Stimulated activated CD4-positive, alpha-beta T cell treated with anti-CD3 and anti-CD28 coated beads, Interleukin-15, amount 100 ng/mL, for 24 hours (primary cell): Measurements from ENCODE around the gene CIP2A.

ENCODE experiments used
- DNase-seq: peaks from one replicate; pipeline ENCODE4 v3.0.0-alpha.2; 2020

Gene CIP2A

DNA sequence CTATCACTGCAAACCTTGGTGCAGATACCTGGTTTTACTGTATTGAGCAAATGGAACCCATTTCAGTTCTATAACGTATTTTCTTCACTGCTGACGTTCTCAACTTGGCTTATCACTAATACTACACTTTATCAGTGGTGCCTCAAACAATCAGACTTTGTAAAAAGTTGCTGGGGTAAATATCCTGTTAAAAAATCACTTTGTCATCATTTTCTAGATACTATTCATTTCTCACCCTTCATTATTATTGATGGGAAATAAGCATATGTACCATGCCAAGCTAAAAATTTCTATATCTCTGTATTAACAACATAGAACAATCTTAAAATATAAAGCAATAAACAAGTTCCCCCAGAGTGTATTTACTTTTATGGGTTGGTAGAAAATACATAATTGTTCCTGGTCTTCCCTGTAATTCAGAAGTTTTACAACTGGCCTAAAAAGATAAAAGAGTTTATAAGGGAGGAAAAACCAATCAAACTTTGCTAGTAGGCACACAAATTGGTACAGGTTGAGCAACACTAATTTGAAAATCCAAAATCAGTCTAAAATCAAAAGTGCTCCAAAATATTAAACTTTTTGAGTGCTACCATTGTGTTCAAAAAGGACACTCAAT, 33.2 kb downstream of the CIP2A start:
- DNase-seq = no peak

DNA sequence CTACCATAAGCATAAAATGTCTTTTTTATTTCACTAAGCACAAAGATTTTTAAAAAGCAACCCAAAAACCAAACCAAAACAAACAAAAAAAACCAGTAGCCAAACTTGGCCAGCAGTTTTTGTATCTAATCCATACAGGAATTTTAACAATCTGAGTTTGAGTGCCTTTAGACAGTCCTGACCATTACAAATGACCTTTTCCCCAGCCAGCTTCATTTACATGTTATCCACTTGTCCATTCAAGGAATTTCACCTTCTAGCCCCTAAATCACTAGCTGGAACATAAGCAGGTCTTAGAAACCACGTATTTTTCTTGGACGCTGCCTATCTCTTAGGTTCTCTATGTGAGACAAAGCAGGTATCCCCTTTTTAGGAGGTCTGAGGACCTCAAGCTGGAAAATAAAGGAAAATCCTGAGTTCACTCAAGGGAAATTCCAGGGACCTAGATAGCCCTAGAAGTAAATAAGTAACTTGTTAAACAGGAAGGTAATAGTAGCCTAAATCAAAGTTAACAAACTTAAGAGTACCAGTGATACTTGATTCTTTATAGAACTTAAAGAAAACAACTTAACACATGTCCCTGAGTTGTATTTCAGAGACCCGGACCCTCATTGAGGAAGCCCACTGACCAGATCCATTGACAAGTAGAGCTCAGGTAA, 34.2 kb downstream of the CIP2A start:
- DNase-seq = no peak

DNA sequence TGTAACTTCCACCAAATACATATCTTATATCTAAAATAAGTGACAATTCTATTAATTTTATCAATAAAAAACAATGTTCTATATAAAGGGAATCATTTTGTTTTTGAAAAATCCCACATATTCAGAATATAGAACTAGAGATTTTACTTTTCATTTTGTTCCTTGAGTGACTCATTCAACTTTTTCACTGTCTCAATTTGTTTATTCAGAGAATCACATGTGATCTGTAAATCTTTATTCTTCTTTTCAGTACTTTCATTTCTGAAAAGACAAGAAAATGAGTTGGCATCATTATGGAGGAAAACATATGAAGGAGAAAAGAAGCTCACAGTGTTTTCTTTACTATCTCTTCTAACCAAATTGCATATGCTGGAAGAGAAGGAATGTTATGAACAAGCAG, 35.0 kb downstream of the CIP2A start:
- DNase-seq = no peak

DNA sequence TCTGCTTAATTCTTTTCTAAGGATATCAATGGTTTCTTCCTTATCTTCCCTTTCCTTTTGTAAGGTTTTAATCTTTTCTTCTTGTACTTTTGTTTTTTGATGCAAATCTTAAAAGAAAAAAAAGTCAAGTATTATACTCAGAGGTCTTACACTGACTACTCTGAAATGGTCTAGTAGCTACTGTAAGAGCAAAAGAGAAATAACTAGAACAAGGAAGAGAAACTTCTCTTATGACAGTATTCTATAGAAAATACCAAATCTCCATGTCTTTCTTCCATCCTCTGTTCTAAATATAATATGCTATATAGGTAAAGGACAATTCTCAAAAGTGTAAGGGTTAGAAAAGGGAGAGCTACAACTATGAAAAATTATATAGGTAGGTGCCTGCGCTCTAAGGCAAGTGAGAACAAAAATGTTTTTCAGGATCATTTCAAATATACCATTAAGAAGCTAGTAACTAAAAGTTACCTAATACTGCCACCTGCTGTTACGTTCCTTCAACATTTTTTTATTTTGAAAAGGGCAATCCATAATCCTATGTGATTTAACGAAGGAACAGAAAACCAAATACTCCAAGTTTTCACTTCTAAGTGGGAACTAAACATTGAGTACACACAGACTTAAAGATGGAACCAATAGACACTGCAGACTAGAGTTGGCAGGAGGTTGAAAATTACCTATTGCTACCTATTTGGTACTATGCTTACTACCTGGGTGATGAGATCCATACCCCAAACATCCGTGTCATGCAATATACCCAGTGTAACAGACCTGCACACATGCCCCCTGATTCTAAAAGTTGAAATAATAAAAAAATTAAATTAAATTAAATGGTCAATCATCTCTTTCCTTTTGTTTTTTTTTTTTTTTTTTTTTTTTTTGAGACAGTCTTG, 36.7 kb downstream of the CIP2A start:
- no peak for DNase-seq

DNA sequence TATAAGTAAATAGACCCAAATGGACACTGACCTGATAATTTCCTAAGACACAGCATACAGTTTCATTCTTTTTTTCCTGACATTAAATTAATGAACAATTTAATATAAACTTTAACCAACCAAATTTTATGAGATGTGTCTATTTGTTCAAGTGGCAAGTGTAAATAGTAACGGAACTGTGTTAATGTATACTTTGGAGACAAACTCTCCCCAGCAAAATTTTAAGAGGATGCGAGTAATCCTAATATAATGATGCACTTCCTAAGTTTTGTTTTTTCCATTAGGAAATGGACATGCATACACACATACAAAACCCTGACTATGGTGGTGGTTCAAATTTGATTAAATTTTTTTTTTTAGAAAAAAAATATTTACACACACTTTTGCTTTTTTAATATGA, 40.4 kb downstream of the CIP2A start:
- DNase-seq = no peak

DNA sequence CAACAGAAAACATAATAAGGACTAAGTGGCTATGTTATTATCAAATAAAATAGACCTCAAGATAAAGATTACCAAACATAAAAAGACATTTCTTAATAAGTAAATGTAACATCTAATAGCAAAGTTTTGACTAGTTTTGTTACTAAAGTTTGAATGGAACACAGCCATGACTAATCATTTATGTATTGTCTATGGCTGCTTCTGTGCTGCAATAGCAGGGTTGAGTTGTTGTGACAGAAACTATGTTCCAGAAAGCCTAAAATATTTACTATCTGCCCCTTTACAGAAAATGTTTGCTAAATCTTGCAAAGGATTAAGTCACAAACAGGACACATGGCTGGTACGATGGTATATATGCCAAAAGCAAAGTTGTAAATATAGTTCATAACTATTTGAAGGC, 40.9 kb downstream of the CIP2A start:
- DNase-seq = no peak

DNA sequence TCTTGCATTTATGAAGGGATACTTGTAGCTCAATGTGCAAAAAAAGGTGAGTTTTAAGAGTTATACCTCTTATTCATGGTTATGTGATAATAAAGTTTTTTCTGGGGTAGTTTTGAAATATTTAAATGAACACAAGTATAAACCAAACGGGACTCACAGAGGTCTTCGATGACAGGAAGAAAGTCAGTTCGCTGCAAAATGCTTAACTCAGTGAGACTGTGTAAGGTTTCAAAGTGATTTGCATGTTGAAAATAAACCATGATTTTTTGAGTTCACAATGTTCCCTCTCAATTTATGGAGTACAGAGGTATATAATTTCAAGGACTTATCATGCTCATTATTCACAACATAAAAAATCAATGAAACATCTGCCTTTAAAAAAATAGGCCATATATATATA, 42.5 kb downstream of the CIP2A start:
- DNase-seq = no peak

DNA sequence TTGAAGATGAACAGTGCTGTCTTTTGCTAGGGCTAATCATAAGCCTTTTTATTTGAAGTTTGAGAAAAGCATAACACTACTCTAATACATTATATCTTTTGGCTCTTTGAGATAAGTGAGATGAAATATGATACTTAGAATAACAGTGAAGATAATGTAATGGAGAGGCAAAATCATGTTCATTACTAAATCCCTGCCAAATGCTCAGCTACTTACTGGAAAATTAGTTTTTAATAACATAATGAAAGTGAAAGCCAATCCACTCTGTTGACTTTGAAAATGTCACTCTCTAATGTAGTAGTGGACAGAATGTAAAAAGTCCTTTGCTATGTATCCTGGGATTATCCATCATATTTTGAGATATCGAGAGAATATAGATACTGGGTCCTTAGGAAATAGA, 43.0 kb downstream of the CIP2A start:
- no peak for DNase-seq

DNA sequence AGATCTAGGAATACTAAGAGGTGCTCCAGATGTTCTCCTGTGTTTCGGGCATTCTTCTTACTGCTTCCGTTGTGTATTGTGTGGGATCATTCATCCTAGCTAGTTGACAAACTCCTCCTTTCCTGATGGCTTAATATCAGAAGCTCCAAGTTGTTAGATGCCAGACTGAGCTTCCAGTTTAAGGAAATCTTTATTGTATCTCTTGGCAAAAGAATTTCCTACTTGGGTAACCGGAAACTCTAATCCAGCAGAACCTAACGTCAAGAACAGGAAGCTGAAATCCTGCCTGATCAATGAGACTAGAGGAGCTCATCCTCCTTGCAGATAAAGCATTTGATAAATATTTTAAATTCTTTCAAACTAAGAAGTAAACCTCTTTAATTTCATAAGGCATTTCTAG, 51.2 kb downstream of the CIP2A start:
- no peak for DNase-seq

DNA sequence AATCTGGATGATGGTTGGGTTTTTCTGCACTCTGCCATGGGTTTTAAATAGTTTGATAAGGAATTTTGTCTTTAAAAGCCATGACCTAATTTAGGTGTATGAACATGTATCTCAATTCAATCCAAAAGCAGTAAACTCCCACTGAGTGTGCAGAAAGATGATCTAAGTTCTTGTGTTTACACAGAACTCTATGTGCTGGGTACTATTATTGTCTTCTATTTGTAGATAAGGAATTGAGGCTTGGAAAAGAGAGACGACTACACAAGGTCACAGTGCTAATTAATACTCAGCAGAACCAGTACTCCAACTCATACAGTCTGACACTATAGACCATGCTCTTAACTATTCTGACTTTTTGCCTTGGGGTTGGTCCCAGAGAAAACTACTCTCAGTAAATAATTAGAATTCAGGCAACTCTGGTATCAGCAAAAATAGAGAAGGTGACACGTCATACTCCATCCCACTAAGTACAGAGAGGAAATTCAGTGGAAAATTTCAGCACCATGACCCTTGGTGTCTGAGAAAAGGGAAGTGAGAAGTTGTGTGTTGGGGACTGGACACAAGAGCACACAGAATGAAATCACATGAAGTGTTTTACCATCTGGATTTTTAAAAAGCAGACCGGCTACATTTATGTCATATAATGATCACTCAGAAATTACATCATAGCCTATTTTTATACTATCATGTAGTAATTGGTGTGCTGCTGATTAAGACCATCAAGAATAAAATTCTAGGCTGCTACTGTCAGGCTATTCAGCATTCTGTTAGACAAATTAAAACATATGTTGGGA, 60.6 kb downstream of the CIP2A start:
- no peak for DNase-seq

DNA sequence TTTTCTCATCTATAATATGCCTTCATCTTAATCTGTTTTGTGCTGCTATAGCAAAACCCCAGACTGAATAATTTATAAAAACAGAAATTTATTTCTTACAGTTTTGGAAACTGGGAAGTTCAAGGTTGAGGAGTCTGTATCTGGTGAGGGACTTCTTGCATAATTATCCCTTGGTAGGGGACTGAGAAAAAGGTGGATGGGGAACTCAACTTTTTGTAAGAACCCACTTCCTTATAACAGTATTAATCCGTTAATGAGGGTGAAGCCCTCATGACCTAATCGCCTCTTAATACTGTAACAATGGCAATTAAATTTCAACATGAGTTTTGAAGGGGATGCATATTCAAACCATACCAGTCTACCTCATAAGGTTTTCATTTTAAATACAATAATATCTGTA, 61.4 kb downstream of the CIP2A start:
- DNase-seq = no peak

DNA sequence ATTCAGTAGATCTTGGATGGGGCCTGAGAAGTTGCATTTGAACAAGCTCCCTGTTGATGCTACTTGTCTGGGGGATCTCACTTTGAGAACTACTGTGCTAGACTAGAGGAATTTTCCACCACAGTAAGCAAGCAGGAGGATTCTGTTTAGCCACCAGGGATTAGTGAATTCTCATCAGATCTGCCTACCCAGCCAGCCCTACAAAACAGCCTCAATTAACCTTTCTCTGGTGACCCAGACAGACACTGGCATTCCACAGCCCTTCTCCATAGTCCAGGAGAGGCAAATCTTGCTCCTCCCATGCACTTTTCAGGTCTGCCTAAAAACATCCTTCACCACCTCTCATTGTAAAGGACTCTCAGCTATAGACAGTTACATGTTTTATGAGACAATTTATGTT, 62.1 kb downstream of the CIP2A start:
- no peak for DNase-seq

DNA sequence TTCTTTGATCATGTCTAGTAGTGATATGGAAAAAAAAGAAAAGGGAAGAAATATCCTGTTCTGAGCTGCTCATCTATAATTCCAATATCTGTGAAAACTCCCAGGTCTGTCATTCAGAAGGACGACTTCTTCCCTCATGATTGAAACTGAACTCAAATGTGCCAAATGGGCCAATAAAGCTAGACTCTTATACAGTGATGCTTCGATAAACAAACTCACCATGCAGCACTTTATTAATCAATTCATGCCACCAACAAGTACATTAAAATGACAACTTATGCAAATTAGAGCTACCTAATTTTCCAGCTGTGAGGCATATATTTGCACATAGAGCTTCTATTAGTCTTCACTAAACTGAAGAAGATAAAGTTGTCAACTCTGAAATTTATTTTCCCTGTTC, 63.3 kb downstream of the CIP2A start:
- no peak for DNase-seq

DNA sequence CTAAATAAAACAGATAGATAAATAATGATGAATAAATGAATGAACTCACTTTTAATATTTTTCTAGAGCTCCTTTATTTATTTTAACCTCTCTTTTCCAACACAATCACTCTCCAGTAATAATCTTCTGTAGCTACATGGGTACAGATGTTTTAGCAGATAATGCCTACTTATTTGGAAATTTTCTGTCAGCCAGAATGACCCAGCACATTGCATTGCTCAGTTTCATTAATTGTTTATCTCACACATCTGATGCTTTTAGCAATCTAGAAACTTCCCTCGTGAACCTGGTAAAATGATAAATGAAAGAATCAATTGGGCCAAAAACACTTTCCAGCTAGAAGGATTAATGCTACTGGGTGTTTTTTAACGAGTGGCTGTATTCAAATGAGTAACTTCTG, 64.0 kb downstream of the CIP2A start:
- no peak for DNase-seq

DNA sequence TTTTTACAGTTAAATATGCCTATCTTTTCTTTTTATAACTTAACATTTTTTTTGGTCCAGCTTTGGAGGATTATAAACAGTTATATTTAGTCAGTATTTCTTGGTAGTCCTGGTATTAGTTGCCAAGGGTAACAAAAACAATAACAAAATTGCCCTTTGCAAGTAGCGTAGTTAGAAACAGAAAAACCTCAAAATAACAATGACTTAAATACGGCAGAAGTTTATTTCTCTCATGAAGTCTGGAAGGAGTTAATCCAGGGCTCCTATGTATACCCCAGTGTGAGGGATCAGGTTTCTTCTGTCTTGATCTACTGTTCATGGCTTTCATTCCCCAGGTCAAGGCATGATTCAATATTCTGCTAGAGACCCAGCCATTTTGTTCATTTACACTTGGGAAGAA, 64.7 kb downstream of the CIP2A start:
- DNase-seq = no peak

DNA sequence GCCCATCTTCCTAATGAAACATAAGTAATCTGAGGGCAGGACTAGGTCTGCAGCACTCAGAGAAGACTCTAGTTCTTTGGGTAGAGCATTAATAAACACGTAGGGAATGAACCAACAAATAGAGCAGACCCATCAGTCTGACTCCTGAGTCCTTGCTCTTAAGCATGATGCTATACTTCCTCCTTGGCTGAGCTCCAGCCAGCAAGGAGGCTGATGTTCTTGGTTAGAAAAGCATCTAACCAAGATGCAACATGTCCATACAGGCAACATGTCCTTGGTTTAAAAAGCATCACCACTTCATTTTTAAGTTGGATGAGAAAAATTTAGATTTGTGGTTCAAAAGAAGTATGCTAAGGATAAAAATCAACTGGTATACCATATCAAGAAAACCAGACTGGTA, 70.3 kb downstream of the CIP2A start:
- no peak for DNase-seq

DNA sequence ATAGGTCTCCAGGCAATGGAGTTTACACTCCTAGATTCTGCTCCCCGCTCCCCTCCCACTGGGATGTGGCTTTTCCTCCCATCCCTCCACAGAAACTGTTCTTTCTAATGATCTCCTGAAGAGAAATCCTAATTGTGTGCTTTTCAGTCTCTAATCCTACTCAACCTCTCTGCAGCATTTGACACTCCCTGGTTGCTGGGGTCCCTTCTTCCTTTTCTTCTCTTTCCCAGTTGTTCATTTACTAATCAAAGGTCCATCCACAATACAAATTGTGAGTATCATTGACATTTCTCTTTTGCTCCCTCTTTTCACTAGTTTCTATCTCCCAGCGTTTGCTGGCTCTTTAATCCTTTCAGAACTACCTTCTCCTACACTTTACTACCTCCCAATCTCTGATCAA, 72.4 kb downstream of the CIP2A start:
- no peak for DNase-seq

DNA sequence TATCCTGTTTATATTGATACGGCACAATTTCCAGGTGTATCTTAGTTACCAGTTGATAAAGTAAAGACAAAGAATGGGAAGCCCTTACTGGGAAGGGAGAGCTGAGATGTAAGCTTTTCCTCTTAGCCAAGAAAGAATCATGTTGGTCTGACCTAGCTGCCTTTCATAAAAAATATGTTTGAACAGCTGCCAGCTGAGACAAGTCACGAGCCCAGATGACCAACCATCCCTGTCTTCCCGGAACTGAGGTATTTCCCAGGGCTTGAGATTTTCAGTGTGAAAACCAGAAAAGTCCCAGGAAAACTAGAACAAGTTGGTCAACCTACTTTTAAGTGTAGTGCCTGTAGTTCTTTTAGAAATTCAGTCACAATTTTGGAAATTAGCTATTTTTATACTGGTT, 75.3 kb downstream of the CIP2A start:
- no peak for DNase-seq

DNA sequence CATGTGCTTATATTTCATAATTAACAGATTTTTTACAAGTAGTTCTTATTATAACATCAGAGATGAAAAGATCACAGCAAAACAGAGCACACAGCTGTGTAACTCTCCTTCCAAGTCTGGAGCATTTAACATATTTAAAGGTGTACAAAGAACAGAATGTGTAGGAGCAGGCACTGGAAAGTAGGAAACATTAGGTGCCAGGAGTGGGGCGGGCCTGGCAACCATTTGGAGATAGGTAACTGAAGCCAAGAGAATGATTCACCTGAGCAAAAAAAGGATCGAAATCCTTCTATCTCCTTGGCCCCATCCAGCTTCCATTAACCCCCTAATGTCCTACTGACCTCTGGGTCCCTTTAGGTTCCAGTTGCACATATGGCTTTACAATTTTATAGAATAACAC, 76.6 kb downstream of the CIP2A start:
- DNase-seq = no peak

DNA sequence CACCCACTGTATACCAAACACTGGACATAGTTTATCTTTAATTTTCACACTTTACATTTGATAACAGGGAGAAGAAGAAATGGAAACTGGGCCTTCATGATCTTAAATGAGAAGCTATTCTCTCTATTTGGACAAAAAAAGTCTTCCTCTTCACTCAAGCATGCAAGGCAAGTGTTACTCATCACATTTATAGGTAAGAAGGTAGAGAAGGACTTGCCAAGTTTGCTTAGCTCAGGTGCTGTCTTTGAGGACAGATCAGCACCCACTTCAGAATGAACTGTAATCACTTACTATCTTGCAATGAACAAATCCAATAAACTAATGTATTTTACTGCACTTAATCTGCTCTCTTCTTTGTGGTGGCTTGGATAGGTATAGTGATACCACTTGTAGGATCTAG, 77.7 kb downstream of the CIP2A start:
- no peak for DNase-seq

DNA sequence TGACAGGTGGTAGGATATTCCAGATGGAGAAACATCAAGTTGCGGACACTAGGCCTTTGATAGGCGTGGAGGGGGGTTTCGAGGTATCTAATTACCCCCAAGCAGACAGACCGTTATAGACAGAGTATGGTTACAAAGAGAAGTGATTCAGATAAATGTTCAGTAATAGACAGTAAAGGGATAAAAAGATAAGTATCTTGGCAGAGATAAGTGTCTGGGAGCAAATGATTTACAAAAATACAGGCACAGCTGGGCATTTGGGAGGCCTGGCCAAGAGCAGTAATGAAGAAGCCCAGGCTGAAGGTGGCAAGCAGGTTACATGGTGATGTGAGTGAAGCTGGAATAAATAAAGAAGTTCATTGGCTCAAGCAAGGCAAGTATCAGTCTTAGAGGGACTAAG, 78.2 kb downstream of the CIP2A start:
- DNase-seq = no peak

DNA sequence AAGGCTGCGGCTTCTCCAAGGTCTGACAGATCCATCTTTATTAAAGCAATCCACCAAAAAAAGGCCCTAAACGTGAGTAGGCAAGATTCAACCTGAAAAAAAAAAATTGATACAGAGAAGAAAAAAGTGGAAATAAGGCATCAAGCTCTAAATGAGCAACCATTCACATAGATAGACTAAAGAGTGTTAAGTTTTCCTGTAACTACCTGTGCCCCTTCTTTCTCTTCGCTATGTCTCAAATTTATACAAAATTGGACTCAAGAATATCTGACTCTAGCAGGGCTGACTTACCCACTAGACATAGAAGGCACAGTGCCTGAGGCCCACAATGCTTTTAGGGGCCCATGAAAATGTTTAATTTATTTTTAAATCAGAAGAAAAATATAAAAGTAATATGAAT, 78.7 kb downstream of the CIP2A start, which contains the start of gene MYH15:
MYH15 (minus strand) TSS at position 101 of the 400 bp plus-strand sequence; CDS start at position 35, 66 bp downstream.
- DNase-seq = no peak

DNA sequence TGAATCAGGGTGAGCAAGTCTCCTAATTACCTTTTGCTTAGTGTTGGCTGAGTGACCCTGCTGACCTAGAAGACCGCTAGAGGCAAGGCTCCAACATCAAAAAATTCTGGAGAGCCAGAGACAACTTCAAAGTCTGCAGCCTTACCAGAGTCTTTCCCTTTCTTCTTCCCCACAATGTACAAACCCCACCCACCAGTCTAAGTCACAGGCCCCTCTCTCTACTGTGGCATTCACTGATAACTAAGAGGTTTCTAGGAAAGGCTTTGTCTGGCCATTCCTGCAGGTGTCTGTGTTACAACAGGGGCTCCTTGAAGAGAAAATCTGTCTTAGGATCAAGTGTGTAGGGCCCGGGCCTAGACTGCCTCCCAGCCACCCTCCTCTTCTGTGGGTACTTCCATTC, 79.4 kb downstream of the CIP2A start:
- no peak for DNase-seq
